GM21529 (cell line): ENCODE results near the gene SIK2.
"Not testable (repeated sequence)": the region's sequence is repeated elsewhere in the genome, so short reads cannot be mapped to it uniquely, and the experiment has no call there.

ENCODE experiments used
- ATAC-seq: cut with Tn5 transposase; IDR thresholded peaks from one replicate; pipeline ENCODE4 v1.9.1; 2021; ENCODE audit not compliant: unreplicated experiment

SIK2 gene

GRCh38 chr11:111696556-111696955, 94.3 kb downstream of the SIK2 start:
- no peak for ATAC-seq

- ATAC-seq, result peak; percentile 75
Observed at GRCh38 chr11:111697933-111698371, 95.7 kb downstream of the SIK2 start.

- ATAC-seq, result no peak
Observed at GRCh38 chr11:111698852-111699559, 96.8 kb downstream of the SIK2 start.

- ATAC-seq, result no peak
Observed at GRCh38 chr11:111699579-111700156, 97.4 kb downstream of the SIK2 start.

- no peak for ATAC-seq
Observed at GRCh38 chr11:111700162-111700561, 97.9 kb downstream of the SIK2 start.

GRCh38 chr11:111702623-111703022, 100.4 kb downstream of the SIK2 start:
- ATAC-seq, result no peak

- ATAC-seq, result no peak
Observed at GRCh38 chr11:111703576-111703975, 101.3 kb downstream of the SIK2 start.

- no peak for ATAC-seq
Observed at GRCh38 chr11:111707039-111707690, 104.9 kb downstream of the SIK2 start.

- no peak for ATAC-seq
Observed at GRCh38 chr11:111707691-111708067, 105.4 kb downstream of the SIK2 start.

- ATAC-seq, result no peak
Observed at GRCh38 chr11:111714522-111714921, 112.3 kb downstream of the SIK2 start.

GRCh38 chr11:111715142-111715816, 113.0 kb downstream of the SIK2 start:
- ATAC-seq, result no peak

- ATAC-seq, result not testable (repeated sequence)
Observed at GRCh38 chr11:111717660-111718059, 115.4 kb downstream of the SIK2 start.

- no peak for ATAC-seq
Observed at GRCh38 chr11:111718436-111718835, 116.2 kb downstream of the SIK2 start.

GRCh38 chr11:111718859-111719258, 116.6 kb downstream of the SIK2 start:
- no peak for ATAC-seq

GRCh38 chr11:111719379-111719778, 117.1 kb downstream of the SIK2 start:
- no peak for ATAC-seq

- no peak for ATAC-seq
Observed at GRCh38 chr11:111720801-111721494, 118.7 kb downstream of the SIK2 start.

GRCh38 chr11:111722501-111722900, 120.3 kb downstream of the SIK2 start:
- ATAC-seq, result no peak

GRCh38 chr11:111723595-111723994, 121.3 kb downstream of the SIK2 start:
- ATAC-seq, result no peak

GRCh38 chr11:111724615-111725129, 122.4 kb downstream of the SIK2 start:
- ATAC-seq, result no peak

GRCh38 chr11:111725621-111726020, 123.4 kb downstream of the SIK2 start:
- no peak for ATAC-seq

GRCh38 chr11:111726301-111726713, 124.1 kb downstream of the SIK2 start:
- no peak for ATAC-seq
